K562 (cell line): Measurements from ENCODE around the gene PTGIS. TPM values are rescaled to one million over a fixed set of nuclear protein-coding genes. Genes with fewer than 3 reads are reported as not detected.

Experiments
- ARID4B ChIP-seq: sonication (generic); formaldehyde crosslinking; IDR thresholded peaks from 2 replicates; pipeline ENCODE4 v1.8.0; 2022; ENCODE audit warnings: mild to moderate bottlenecking, missing genetic modification reagents
- CEBPG ChIP-seq, 3 experiments: fragments of 200-800 bp in 1 of 3; sonication (Bioruptor generic) in 1 of 3; sonication (generic) in 1 of 3; formaldehyde crosslinking in 1 of 3; IDR thresholded peaks in 2 of 3; conservative IDR thresholded peaks in 1 of 3; 2 replicates each; pipeline versions ENCODE4 v1.6.1 to v1.8.0; 2016 to 2022; ENCODE audit warnings: missing compliant biosample characterization in 2 of 3, missing genetic modification characterization in 2 of 3, mild to moderate bottlenecking in 1 of 3, missing genetic modification reagents in 1 of 3
- CREB1 ChIP-seq, 2 experiments: sonication (generic) in 1 of 2; formaldehyde crosslinking in 1 of 2; IDR thresholded peaks; 2 replicates each; pipeline versions ENCODE4 v1.6.1 to v1.8.0; 2012 to 2022; ENCODE audit warnings: inconsistent platforms in 1 of 2, mild to moderate bottlenecking in 1 of 2, missing genetic modification reagents in 1 of 2, moderate library complexity in 1 of 2
- E2F4 ChIP-seq: sonication (generic); formaldehyde crosslinking; IDR thresholded peaks from 2 replicates; pipeline ENCODE4 v1.8.0; 2022; ENCODE audit warnings: mild to moderate bottlenecking, low read depth, missing genetic modification reagents
- EGR1 ChIP-seq: fragments of 450-650 bp; conservative IDR thresholded peaks from 2 replicates; pipeline ENCODE4 v1.6.1; 2017; ENCODE audit warnings: mild to moderate bottlenecking
- FOSL1 ChIP-seq: fragments of 200-800 bp; sonication (Bioruptor generic); conservative IDR thresholded peaks from 2 replicates; pipeline ENCODE4 v1.6.1; 2016; ENCODE audit warnings: missing genetic modification characterization, missing compliant biosample characterization
- NELFE ChIP-seq: IDR thresholded peaks from 2 replicates; pipeline ENCODE4 v1.6.1; 2011; ENCODE audit warnings: mild to moderate bottlenecking; ENCODE audit not compliant: insufficient read depth, insufficient read length
- POLR2G ChIP-seq: fragments of 200-400 bp; formaldehyde crosslinking; IDR thresholded peaks from 2 replicates; pipeline ENCODE4 v1.6.1; 2017; ENCODE audit warnings: low read depth, mild to moderate bottlenecking, antibody characterized with exemption, low read length, moderate library complexity
- PREB ChIP-seq: sonication (generic); formaldehyde crosslinking; IDR thresholded peaks from 2 replicates; pipeline ENCODE4 v1.8.1; 2023; ENCODE audit warnings: mild to moderate bottlenecking, missing genetic modification reagents
- SMAD2 ChIP-seq: fragments of 150-350 bp; IDR thresholded peaks from 2 replicates; pipeline ENCODE4 v1.6.1; 2014; ENCODE audit warnings: low read depth, mild to moderate bottlenecking, low read length
- SMARCA4 ChIP-seq: fragments of 450-650 bp; IDR thresholded peaks from 2 replicates; pipeline ENCODE4 v1.6.1; 2016
- TAF15 ChIP-seq: fragments of 200-400 bp; formaldehyde crosslinking; IDR thresholded peaks from 2 replicates; pipeline ENCODE4 v1.6.1; 2017; ENCODE audit warnings: mild to moderate bottlenecking, low read depth, low read length, moderate library complexity
- TRIM25 ChIP-seq: fragments of 450-650 bp; IDR thresholded peaks from 2 replicates; pipeline ENCODE4 v1.7.0; 2016; ENCODE audit warnings: borderline replicate concordance
- WHSC1 ChIP-seq: IDR thresholded peaks from one replicate; pipeline ENCODE4 v1.6.1; 2012; ENCODE audit warnings: low read length, control low read depth, inconsistent platforms
- ZNF655 ChIP-seq: fragments of 250-450 bp; sonication (Bioruptor Pico); IDR thresholded peaks from 2 replicates; pipeline ENCODE4 v1.5.0; 2021
- polyA plus RNA-seq, 8 experiments: library from polyadenylated mRNA; depleted of rRNA in 4 of 8; stranded (reverse) in 5 of 8; unstranded in 3 of 8; fragments of >200 nt; fragmentation: Nextera tagmentation in 2 of 8; fragmentation: Illumina TruSeq in 1 of 8; extraction: Ambion mirVana in 2 of 8; extraction: Trizol in 1 of 8; gene quantifications; 2 replicates each; pipeline versions ENCODE4 v1.2.1 to v1.2.3, GENCODE V29; 2011 to 2014; ENCODE audit warnings: inconsistent platforms in 1 of 8, missing spikeins in 1 of 8
- total RNA-seq, 7 experiments: library from RNA; depleted of rRNA in 6 of 7; stranded (reverse); fragments of >200 nt in 6 of 7; fragmentation: Illumina TruSeq in 2 of 7; extraction: Trizol in 2 of 7; gene quantifications; 2 replicates each; pipeline versions ENCODE4 v1.2.1 to v1.2.3, GENCODE V29; 2011 to 2021; ENCODE audit warnings: low replicate concordance in 1 of 7

PTGIS gene
- total and polyA plus RNA-seq, 9 of the 15 experiments (the other 6 are each of a cell fraction or from before 2014, with no cell fraction given): not detected

GRCh38 chr20:49610691-49611538 is 43.0 kb upstream of the PTGIS start (continued):
- TF ChIP-seq FOSL1 (tag) (no peak), SMAD2 (no peak), EGR1 (no peak), WHSC1 (no peak), PREB (no peak), POLR2G (peak; percentile 46; the same call in 1 of the 2 replicates), CEBPG (CRISPR knock-in tag; IDR thresholded peaks at IDR 0.05) (peak; percentile 29; the same call in 1 of the 2 replicates), CEBPG (tag; conservative IDR thresholded peaks at IDR 0.05 in 1 of 2, IDR thresholded peaks at IDR 0.05 in 1 of 2) (no peak), SMARCA4 (0 out of 2 replicates have a peak, but pooled peaks have one; percentile 22), E2F4 (CRISPR knock-in tag) (no peak), ZNF655 (CRISPR knock-in tag) (no peak), NELFE (no peak), ARID4B (CRISPR knock-in tag) (peak; percentile 85; the same call in 1 of the 2 replicates), CREB1 (IDR thresholded peaks at IDR 0.05) (peak; percentile 49; the same call in 1 of the 2 replicates), CREB1 (CRISPR knock-in tag; IDR thresholded peaks at IDR 0.05) (peak; percentile 79), TAF15 (no peak), TRIM25 (0 out of 2 replicates have a peak, but pooled peaks have one; percentile 43)
